Measurements from ENCODE around the gene ZFAND4.
A peak's percentile ranks its signal among the peaks of the same experiment; 100 is the strongest.

Gene ZFAND4

DNA sequence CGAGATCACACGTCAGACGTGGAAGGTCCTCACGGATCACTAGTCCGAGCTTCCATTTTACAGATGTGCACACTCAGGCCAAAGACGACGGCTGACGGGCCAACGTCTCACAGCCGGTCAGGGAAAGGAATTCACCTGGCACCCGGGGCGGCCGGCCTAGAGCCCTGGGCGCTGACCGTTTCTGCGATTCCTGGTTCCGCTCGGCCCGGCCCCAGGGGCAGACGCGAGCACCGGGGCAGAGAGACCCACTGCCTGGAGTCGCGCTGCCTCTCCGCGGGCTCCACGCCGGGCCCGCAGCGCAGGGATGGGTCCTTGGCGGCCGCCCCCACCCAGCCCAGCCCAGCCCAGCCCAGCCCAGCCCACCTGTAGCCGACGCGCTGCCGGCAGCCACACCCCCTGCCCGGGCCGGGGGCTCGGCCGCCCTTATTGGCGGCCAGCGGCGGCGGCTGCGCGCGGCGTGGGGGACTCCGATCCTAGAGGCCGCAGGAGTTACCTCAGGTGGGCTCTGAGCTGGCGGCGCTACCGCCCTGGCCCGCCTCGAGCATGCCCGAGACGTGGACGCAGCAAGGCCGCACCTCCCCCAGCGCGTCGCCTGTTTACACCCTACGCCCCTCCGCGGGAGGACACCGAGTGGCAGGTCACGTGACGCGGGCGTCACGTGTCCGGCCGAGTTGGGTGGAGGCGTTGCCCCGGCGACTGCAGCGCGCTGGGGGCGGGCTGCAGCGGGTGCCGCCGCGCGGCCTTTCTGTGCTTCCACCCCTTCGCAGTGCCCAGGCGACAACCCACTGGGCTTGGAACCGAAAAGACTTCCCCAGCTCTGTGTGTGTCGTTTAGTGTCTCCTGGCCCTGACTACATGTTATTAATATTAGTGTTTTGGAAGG, 78.1 kb downstream of the ZFAND4 start:
- 0 out of 2 replicates have a peak, but pooled peaks have one; percentile 30 for TF ChIP-seq TAF1 (IDR thresholded peaks at IDR 0.05; ENCODE audit: borderline replicate concordance, low read depth, low read length)
- no peak for TF ChIP-seq POLR2AphosphoS5 (IDR thresholded peaks at IDR 0.05; ENCODE audit: low read depth, low read length)
- TF ChIP-seq POLR2A (IDR thresholded peaks at IDR 0.05; ENCODE audit: low read depth, low read length), result peak; percentile 31; the same call in 1 of the 2 replicates
- peak; percentile 80 for DNase-seq (ENCODE audit: insufficient read length)
- FAIRE-seq, result peak; percentile 100

DNA sequence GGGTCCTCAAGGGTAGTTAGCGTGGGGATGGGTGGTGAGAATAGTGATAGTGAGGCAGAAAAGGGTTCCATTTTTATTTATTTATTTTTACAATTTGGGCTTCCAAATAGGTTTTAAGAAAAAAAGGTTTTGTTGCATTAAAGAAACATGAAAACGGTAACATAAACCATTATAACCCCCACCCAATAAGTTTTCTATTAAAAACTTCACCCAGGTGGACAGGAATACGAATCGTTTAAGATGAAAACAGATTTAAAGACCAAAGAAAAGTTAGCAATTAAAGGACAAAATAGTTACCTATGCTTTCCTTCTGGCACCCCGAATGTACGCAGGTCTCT, 78.7 kb downstream of the ZFAND4 start:
- DNase-seq (ENCODE audit: insufficient read length) (no peak), FAIRE-seq (no peak)
- TF ChIP-seq POLR2A (IDR thresholded peaks at IDR 0.05; ENCODE audit: low read depth, low read length) (no peak), POLR2AphosphoS5 (IDR thresholded peaks at IDR 0.05; ENCODE audit: low read depth, low read length) (no peak), TAF1 (IDR thresholded peaks at IDR 0.05; ENCODE audit: borderline replicate concordance, low read depth, low read length) (no peak)

DNA sequence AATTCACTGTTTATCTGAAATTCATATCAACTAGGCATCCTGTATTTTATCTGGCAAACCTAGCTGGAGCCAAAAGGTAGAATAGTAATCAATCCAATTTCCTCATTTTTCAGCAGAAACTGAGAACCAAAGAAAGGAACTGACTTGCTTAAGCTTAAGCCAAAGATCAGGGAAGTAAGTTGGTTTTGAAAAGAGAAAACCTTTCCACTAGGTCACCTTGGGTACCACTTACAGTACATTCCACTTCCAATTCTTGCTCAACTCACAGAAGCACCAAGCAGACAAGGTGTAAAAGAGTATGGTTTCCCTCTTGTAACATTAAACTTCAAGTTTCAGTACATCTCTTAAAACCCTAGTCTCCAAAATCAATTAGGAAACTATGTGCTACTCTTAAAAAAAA, 79.6 kb downstream of the ZFAND4 start:
- TF ChIP-seq POLR2AphosphoS5 (IDR thresholded peaks at IDR 0.05; ENCODE audit: low read depth, low read length), result no peak
- TF ChIP-seq TAF1 (IDR thresholded peaks at IDR 0.05; ENCODE audit: borderline replicate concordance, low read depth, low read length), result no peak
- TF ChIP-seq POLR2A (IDR thresholded peaks at IDR 0.05; ENCODE audit: low read depth, low read length), result no peak
- no peak for DNase-seq (ENCODE audit: insufficient read length)
- FAIRE-seq, result no peak

DNA sequence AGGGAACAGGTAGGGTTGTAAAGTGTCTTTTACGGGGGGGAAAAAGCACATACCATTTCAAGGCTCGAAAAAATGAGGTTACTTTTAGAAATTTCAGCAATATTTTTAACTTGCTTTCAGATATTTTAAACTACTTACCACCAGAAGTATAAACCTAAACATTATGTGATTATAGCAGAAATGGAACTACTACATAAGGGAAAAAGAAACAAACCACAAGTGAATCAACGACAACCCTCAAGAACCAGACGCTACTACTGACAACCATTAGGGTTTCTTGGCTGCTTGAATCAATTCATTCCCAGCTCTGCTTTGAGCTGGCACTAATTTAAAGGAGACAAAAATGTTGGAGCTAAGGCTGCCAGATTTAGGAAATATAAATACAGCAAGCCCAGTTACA, 80.1 kb downstream of the ZFAND4 start:
- FAIRE-seq (peak; percentile 60), DNase-seq (ENCODE audit: insufficient read length) (no peak)
- TF ChIP-seq TAF1 (IDR thresholded peaks at IDR 0.05; ENCODE audit: borderline replicate concordance, low read depth, low read length) (no peak), POLR2AphosphoS5 (IDR thresholded peaks at IDR 0.05; ENCODE audit: low read depth, low read length) (no peak), POLR2A (IDR thresholded peaks at IDR 0.05; ENCODE audit: low read depth, low read length) (no peak)

DNA sequence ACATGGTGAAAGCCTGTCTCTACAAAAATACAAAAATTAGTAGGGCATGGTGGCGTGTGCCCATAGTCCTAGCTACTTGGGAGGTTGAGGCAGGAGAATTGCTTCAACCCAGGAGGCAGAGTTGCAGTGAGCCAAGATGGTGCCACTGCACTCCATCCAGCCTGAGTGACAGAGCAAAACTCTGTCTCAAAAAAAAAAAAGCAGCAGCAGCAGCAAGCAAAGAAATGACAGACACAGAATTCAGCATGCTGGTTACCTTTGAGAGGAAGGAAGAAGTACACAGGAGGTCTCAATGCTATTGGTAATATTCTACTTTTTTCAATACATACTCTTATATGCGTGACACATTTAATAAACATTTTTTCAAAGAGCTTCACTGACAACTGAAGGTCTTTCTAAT, 81.3 kb downstream of the ZFAND4 start:
- DNase-seq (ENCODE audit: insufficient read length) (no peak), FAIRE-seq (no peak)
- TF ChIP-seq POLR2AphosphoS5 (IDR thresholded peaks at IDR 0.05; ENCODE audit: low read depth, low read length), result no peak
- TF ChIP-seq POLR2A (IDR thresholded peaks at IDR 0.05; ENCODE audit: low read depth, low read length), result no peak
- no peak for TF ChIP-seq TAF1 (IDR thresholded peaks at IDR 0.05; ENCODE audit: borderline replicate concordance, low read depth, low read length)

DNA sequence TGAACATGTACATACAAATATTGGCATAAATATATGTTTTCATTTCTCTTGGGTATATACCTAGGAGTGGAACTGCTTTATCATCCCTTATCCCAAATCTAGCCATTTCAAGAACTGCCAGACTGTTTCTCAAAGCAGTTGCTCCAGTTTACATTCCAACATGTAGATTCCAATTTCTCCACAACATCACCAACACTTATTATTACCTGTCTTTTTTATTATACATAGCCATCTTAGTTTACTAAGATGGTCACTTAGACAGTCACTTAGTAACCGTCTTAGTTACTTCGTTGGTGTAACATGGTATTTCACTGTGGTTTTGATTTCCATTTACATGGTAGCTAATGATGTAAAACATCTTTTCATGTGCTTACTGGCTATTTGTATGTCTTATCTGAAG, 82.7 kb downstream of the ZFAND4 start:
- DNase-seq (ENCODE audit: insufficient read length) (no peak), FAIRE-seq (no peak)
- TF ChIP-seq POLR2AphosphoS5 (IDR thresholded peaks at IDR 0.05; ENCODE audit: low read depth, low read length) (no peak), TAF1 (IDR thresholded peaks at IDR 0.05; ENCODE audit: borderline replicate concordance, low read depth, low read length) (no peak), POLR2A (IDR thresholded peaks at IDR 0.05; ENCODE audit: low read depth, low read length) (no peak)

DNA sequence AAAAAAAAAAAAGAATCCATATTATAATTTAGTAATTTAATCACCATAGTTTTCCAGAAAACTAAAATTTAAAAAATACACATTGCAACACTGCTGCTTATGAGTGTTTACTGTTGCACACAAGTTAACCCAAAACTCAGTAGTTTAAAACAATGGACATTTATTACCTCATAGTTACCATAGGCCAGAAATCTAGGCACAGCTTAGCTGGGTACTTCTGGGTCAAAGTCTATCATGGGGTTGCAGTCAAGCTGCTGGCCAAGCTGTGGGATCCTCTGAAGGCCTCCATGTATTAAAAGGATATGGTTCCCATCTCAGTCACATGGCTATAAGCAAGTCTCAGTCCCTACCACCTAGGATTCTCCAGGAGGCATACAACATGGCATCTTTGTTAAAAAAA, 83.6 kb downstream of the ZFAND4 start:
- no peak for FAIRE-seq
- TF ChIP-seq TAF1 (IDR thresholded peaks at IDR 0.05; ENCODE audit: borderline replicate concordance, low read depth, low read length) (no peak), POLR2A (IDR thresholded peaks at IDR 0.05; ENCODE audit: low read depth, low read length) (no peak), POLR2AphosphoS5 (IDR thresholded peaks at IDR 0.05; ENCODE audit: low read depth, low read length) (no peak)
- no peak for DNase-seq (ENCODE audit: insufficient read length)

DNA sequence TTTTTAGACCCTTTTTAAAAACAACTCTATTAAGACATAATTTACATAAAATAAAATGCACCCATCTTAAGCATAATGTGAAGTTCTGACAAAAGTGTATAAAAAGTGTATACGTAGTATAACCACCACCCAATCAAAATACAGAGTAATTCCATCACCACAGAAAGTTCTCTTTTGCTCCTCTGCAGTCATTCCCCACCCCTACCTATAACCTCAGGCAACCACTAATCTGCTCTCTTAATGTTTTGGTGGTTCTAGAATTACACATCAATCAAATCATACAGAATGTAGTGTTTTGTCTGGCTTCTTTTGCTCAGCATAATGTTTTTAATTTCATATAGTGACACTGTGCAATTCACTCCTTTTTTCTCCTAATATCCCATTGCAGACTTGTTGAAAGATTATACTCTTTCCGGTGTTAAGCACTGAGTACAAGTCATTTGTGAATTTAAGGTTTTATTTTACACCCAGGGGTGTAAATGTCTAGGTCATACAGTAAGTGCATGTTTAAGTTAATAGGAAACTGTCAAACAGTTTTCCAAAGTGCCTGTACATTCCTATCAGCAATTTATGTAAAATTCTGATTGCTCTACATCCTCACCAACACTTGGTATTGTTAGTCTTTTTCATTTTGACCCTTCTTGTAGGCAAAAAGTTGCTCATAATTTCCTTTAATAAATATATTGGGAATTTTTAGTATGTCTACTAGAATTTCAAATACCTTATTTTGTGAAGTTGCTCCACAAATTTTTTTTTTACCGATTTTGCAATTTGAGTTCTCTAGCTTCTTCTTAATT, 86.3 kb downstream of the ZFAND4 start:
- FAIRE-seq, result no peak
- TF ChIP-seq POLR2AphosphoS5 (IDR thresholded peaks at IDR 0.05; ENCODE audit: low read depth, low read length) (no peak), POLR2A (IDR thresholded peaks at IDR 0.05; ENCODE audit: low read depth, low read length) (no peak), TAF1 (IDR thresholded peaks at IDR 0.05; ENCODE audit: borderline replicate concordance, low read depth, low read length) (no peak)

DNA sequence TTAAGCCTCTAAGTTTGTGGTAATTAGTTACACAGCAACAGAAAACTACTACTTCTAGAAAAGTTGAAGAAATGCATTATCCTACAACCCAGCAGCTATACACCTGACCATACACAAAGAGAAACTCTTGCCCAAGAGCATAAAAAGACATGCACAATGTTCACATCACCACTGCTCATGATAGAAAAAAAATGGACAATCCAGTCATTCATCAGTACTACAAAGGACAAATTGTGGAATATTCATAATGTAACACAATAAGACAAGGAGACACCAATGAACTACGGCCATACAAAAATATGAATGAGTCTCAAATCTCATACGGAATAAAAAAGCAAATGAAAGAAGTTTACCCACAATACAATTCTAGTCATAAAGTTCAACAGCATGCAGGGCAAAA, 87.4 kb downstream of the ZFAND4 start:
- FAIRE-seq, result peak; percentile 27
- TF ChIP-seq POLR2A (IDR thresholded peaks at IDR 0.05; ENCODE audit: low read depth, low read length) (no peak), TAF1 (IDR thresholded peaks at IDR 0.05; ENCODE audit: borderline replicate concordance, low read depth, low read length) (no peak), POLR2AphosphoS5 (IDR thresholded peaks at IDR 0.05; ENCODE audit: low read depth, low read length) (no peak)
- no peak for DNase-seq (ENCODE audit: insufficient read length)

More for the DNA sequence above, 86.3 kb downstream of the ZFAND4 start:
- DNase-seq (ENCODE audit: insufficient read length), result no peak

DNA sequence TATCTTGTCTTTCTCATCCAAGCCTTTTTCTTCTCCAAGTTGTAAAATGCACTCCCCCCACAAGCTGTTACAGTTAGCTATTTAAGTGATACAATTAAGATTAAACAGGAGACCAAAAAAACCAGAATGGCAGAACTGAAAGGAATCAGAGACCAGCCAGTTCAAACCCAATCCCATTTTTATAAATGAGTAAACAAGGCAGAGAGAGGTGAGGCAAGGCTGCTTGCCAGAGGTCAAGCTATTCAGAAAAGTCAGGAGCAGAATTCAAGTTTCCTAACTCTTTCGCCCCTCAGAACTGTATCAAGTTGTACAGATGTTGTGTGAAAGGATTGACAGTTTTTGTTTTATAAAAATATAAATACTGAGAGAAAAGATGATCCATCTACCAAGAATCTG, 90.2 kb downstream of the ZFAND4 start:
- no peak for DNase-seq (ENCODE audit: insufficient read length)
- no peak for TF ChIP-seq POLR2A (IDR thresholded peaks at IDR 0.05; ENCODE audit: low read depth, low read length)
- no peak for TF ChIP-seq TAF1 (IDR thresholded peaks at IDR 0.05; ENCODE audit: borderline replicate concordance, low read depth, low read length)
- no peak for TF ChIP-seq POLR2AphosphoS5 (IDR thresholded peaks at IDR 0.05; ENCODE audit: low read depth, low read length)
- no peak for FAIRE-seq

DNA sequence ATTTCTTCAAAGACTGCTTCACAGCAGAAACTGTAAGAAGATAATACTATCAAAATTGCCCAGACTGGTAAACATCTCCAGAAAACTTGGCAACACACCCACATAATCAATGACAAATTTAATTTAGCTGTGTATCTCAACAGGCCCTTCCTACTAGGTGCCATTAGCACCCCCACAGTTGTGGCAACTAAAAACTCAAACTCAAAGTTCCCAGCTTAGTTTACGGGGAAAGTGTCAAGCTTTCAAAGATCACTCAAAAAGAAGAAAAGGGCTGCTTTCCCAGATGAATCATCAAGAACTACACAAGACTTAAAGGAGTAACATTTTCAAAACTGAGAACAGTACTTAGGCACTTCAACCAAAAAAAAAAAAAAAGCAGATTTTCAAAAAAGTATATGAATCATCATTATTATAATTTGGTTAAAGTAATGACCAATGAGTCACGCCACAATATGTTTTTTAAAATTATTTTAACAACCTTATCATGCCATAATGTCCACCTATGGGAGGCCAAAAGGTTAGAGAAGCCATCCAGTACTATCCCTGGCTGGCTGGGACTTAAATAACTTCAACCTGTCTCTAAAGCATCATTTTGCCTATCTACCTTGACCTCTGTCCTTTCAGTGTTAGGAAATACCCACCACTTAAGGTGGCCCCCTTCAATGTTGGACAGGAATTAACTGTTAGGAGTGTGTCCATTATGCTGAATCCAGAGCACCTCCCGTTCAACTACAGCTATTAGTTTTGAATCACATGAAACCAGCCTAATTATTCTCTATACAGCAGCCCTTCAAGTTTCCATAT, 90.8 kb downstream of the ZFAND4 start:
- DNase-seq (ENCODE audit: insufficient read length) (no peak), FAIRE-seq (peak; percentile 66)
- TF ChIP-seq POLR2A (IDR thresholded peaks at IDR 0.05; ENCODE audit: low read depth, low read length) (no peak), POLR2AphosphoS5 (IDR thresholded peaks at IDR 0.05; ENCODE audit: low read depth, low read length) (no peak), TAF1 (IDR thresholded peaks at IDR 0.05; ENCODE audit: borderline replicate concordance, low read depth, low read length) (no peak)

Measured in GM12892 (cell line).